NCI-H526 treated with DMSO at 0.1 percent for 48 hours (cell line): ENCODE results near the gene NODAL.
"Not testable (repeated sequence)": the region's sequence is repeated elsewhere in the genome, so short reads cannot be mapped to it uniquely, and the experiment has no call there.

Experiments
- DNase-seq: peaks from one replicate; lab custom pipeline; 2025; lab: John Stamatoyannopoulos, UW

The NODAL gene

DNA sequence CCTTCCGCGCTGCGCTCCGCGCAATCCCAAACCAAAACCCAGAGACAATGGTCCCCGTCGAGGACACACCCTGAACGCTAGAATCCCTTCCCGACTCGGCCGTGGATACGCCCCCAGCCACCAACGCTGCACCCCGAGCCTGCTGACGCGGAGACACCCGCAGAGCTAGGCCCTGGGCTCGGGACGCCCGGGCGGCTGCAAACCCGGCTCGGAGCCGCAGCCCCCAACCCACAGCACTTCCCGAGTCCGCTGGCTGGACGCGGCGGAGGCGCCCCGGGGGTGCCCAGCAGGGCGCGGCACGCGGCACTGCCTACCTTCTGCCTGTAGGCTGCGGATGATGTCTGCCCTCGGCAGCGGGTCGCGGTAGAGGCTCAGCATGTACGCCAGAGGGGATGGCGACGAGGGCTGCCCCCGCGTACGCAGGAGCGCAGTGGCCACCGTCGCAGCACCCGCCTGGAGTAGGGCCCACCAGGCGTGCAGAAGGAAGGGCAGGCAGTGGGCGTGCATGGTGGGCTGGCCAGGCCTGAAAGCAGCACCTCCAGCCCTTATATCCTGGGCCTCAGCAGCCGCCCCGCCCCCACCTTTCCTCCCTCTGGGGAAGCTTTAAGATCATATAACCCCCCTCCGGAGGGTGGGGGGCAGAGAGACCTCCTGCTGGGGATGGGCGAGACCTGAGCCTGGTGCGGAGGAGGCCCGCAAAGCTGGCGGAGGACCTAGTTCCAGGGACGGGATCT, at the start of gene NODAL:
Gene NODAL, minus strand, starts transcription at position 521 of the 734 bp plus-strand sequence. Its CDS starts 14 bp downstream, at position 507.
- DNase-seq = no peak

DNA sequence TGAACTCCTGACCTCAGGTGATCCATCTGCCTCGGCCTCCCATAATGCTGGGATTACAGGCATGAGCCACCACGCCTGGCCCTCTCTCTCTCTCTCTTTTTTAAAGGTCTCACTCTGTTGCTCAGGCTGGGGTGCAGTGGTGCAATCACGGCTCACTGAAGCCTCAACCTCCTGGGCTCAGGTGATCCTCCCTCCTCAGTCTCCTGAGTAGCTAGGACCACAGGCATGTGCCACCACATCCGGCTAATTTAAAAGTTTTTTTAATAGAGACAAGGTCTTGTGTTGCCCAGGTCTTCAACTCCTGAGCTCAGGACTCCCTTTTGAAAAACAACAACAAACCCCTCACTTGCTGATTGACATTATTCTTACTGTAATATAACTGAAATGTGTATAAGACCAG, 48.7 kb upstream of the NODAL start:
- DNase-seq = no peak

DNA sequence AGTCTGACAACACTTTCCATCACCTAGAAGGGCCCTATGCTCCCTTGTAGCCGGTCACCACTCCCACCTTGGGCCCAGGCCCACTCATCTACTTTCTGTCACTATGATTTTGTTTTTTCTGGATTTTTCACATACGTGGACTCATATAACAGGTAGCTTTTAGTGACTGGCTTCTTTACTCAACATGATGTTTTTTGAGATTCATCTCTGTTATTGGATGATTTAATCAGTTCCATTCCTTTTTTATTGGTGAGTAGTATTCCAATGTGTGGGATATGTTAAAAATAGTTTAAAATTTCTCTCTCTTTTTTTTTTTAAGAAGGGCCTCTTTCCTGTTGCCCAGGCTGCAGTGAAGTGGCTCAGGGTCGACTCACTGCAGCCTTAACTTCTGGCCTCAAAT, 46.3 kb upstream of the NODAL start:
- no peak for DNase-seq

DNA sequence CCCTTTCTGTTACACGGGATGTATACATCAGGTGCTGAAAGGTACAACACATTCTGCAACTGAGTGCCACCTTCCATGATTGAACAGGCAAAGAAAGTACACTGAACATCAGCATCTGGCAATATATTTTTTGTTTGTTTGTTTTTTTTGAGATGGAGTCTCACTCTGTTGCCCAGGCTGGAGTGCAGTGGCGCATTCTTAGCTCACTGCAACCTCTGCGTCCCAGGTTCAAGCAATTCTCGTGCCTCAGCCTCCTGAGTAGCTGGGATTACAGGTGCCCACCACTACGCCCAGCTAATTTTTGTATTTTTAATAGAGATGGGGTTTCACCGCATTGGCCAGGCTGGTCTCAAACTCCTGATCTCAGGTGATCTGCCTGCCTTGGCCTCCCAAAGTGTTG, 42.4 kb upstream of the NODAL start:
- DNase-seq = not testable (repeated sequence)

DNA sequence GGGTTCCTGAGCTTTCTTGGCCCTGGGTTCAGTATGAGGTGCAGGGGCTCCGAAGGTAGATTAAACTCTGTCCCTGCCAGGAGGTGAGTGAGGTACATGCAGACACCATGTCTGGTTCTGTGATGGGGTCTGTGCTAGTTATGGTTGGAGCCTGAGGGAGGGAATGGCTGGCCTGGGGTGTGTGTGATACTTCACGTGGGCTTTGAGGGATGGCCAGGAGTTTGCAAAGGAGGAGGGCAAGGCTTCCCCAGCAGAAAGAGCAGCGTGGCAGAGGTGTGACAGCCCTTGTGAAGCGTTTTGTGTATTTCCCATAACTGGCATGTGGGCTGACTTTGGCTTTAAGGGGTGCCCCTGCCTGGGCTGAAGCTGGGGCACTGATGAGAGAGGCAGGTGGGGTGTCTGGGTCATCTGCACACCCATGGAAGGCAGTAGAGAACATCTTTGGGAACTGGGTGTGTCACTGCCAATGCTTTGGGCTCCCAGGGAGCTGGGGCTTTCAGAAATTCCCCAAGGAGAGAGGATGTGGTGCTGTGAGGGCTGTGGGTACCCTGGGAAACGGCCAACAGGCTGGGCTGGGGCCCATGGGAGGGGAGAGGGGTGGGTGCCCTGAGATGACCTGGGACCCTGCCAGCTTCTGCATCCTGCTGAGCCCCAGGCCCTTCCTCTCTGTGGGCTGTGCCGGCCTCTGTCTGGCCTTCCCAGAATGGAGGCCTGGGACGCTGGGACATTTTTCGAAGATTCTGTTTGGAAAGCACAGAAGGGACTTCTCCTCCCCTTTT, 41.7 kb upstream of the NODAL start:
- no peak for DNase-seq

GRCh38 chr10:70481831-70482530, 40.5 kb upstream of the NODAL start:
- DNase-seq = no peak

DNA sequence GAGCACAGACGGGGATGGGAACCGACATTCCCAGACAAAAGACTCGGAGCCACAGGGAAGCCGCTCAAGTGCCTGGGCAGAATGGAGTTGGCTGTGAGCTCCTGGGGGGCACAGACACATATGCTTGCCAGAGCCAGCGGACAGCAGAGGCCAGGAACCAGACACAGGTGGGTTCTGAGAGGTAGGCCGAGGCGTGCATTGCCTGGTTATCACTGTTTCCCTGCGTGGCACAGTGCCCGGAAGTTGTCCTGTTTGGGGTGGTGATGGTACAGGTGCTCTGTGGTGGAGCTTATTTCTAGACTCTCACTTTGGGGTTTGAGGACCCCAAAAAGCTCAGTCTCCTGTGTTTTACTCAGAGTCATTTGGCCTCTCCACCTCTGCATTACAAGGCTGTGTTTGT, 39.6 kb upstream of the NODAL start:
- DNase-seq = no peak

DNA sequence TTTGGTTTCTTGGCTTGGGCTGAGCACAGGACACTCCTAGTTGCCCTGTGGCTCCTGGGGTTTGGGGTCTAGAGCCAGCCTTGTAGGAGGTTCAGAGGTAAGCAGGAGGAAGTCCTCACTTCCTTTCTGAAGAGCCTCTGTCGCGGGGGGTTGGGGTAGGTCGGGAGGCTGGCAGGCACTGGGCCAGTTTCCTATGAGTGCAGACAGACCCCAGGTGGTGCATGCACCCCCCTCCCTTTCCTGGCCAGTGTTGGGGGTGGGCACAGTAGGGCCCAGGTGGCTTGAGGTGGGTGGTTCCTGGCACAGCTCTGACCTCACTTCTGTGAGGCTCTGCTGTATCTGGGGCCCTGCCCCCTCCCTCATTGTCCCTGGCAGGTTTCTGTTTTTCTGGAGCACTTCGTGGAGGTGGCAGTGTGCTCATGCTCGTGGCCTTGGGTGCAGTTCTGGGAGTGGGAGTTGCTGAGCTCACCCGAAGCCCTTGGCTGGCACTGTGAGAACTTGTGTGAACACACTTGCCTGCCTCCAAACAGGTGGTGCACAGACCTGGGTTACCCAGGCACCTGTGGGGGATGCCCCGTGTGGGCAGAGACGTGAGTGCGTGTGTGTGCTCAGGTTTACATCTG, 38.9 kb upstream of the NODAL start:
- no peak for DNase-seq

- no peak for DNase-seq
Measured at GRCh38 chr10:70479626-70480238, 38.3 kb upstream of the NODAL start.

GRCh38 chr10:70479165-70479581, 37.7 kb upstream of the NODAL start:
- DNase-seq = no peak

GRCh38 chr10:70478191-70479164, 37.0 kb upstream of the NODAL start, which contains the start of gene PALD1:
Gene PALD1 (plus strand): TSS chr10:70478767. CDS start chr10:70525952, 47,185 bp downstream.
- DNase-seq = no peak

GRCh38 chr10:70477661-70478162, 36.2 kb upstream of the NODAL start:
- DNase-seq = no peak

GRCh38 chr10:70476249-70477035, 35.0 kb upstream of the NODAL start:
- DNase-seq = no peak

- DNase-seq = no peak
Measured at GRCh38 chr10:70475661-70476060, 34.2 kb upstream of the NODAL start.

DNA sequence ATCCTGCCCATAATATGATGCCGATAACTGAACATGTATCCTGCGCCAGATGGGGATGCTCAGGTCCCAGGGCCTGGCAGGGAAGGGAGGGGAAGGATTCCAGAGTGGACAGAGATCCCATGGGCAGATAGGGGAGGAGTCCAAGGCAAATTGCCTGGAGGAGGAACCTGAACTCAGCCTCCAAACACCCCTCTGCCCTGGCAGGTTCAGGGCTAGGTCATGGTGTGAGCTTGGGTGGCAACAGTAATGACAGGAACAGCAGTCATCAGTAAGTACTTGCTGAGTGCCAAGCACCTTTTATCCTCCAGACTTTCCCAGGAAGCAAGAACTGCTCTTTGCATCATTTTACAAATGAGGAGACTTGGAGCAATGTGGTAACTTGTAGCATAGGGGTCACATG, 33.3 kb upstream of the NODAL start:
- DNase-seq = no peak

GRCh38 chr10:70472799-70473454, 31.4 kb upstream of the NODAL start:
- DNase-seq = no peak

GRCh38 chr10:70466951-70467350, 25.5 kb upstream of the NODAL start:
- DNase-seq = no peak

DNA sequence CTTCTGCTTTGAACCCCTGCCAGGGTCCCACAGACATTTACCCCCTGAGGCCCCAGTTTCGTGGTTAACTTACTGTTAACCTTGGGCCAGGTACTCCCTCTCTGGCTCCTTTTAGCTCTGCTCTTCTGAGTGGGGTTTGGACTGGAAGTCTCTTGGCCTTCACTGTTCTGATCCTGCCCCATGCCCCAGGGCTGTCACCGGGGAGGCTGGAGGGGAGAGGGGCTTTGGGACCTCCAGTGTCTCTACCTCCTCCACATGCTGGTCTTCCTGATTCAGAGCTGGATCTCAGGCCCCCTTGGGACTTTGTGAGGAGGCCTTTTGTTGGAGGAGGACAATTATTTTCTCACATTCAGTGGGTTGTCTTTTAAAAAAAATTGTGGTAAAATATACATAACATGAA, 24.4 kb upstream of the NODAL start:
- DNase-seq = no peak

DNA sequence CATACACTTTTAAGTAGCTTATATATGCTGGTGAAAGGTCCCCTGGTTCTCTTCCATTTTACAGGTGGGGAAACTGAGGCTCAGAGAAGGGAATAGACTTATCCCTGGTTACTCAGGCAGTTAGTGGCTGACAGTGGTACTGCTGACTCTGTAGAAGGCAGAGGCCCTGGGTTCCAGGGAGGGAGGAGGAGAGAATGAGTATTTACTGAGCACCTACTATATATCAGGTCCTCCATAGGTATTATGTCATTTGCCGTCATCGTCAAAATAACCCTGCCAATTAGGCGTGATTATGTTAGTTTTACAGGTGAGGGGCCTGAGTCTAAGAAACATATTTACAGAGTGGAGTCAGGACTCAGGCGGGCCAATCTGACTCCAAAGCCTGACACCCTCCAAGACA, 23.8 kb upstream of the NODAL start:
- DNase-seq = no peak
